PC-3 (cell line): ENCODE data around the gene ELMOD3. TPM values are rescaled to one million over a fixed set of nuclear protein-coding genes. Genes with fewer than 3 reads are reported as not detected.

Experiments
- ATAC-seq: fragments of 200-7000 bp; cut with Tn5 transposase; 2 replicates; pipeline ENCODE4 v1.9.1; 2020; ENCODE audit warnings: mild to moderate bottlenecking, moderate library complexity
- BruUV-seq: library from RNA; stranded (reverse); fragments of 400-500 nt; replicated peaks from 2 replicates; lab custom pipeline; 2021; lab: Mats Ljungman, UMichigan
- CTCF ChIA-PET: fragments of 300-600 bp; sonication (Branson Sonifier 250); formaldehyde crosslinking; loops from one replicate; lab custom pipeline; 2022; ENCODE audit warnings: antibody characterized with exemption; lab: Charles Lee
- POLR2A ChIA-PET: fragments of 300-600 bp; sonication (Branson Sonifier 250); formaldehyde crosslinking; loops from one replicate; lab custom pipeline; 2022; ENCODE audit warnings: antibody characterized with exemption; ENCODE audit not compliant: unreplicated experiment; lab: Charles Lee
- DNase-seq: peaks from one replicate; pipeline ENCODE4 v3.0.0-alpha.2; 2015
- H2AFZ ChIP-seq: fragments of 300-600 bp; sonication (generic); 2 replicates; pipeline ENCODE4 v1.6.0; 2016; ENCODE audit warnings: antibody characterized with exemption, low read length
- H3F3A ChIP-seq: fragments of 300-600 bp; sonication (generic); one replicate; pipeline ENCODE4 v1.6.0; 2017; ENCODE audit warnings: antibody characterized with exemption, low read length, control low read depth, mild to moderate bottlenecking; ENCODE audit not compliant: unreplicated experiment
- H3K27ac ChIP-seq: fragments of 300-600 bp; sonication (generic); 2 replicates; pipeline ENCODE4 v1.5.1; 2016; ENCODE audit warnings: mild to moderate bottlenecking, low read length
- H3K27me3 ChIP-seq: fragments of 300-600 bp; sonication (generic); 2 replicates; pipeline ENCODE4 v1.6.1; 2016; ENCODE audit warnings: low read length, mixed read lengths
- H3K36me3 ChIP-seq: fragments of 300-600 bp; sonication (generic); 2 replicates; pipeline ENCODE4 v1.6.1; 2016; ENCODE audit warnings: low read depth, mixed run types, low read length, mixed read lengths
- H3K4me1 ChIP-seq: fragments of 300-600 bp; sonication (generic); 2 replicates; pipeline ENCODE4 v1.5.1; 2016; ENCODE audit warnings: low read length; ENCODE audit not compliant: insufficient read depth
- H3K4me2 ChIP-seq: fragments of 300-600 bp; sonication (generic); 2 replicates; pipeline ENCODE4 v1.6.0; 2016; ENCODE audit warnings: low read length
- H3K4me3 ChIP-seq: fragments of 300-600 bp; sonication (generic); 2 replicates; pipeline ENCODE4 v1.5.1; 2016; ENCODE audit warnings: mild to moderate bottlenecking, low read length, mixed read lengths
- H3K79me2 ChIP-seq: fragments of 300-600 bp; sonication (generic); 2 replicates; pipeline ENCODE4 v1.6.1; 2017; ENCODE audit warnings: low read length, mixed read lengths
- H3K9ac ChIP-seq: fragments of 300-600 bp; sonication (generic); 2 replicates; pipeline ENCODE4 v1.6.0; 2016; ENCODE audit warnings: mild to moderate bottlenecking, low read length
- H3K9me2 ChIP-seq: fragments of 300-600 bp; sonication (generic); replicated peaks from 2 replicates; pipeline ENCODE4 v1.6.1; 2016; ENCODE audit warnings: mixed run types, low read length, mixed read lengths
- H3K9me3 ChIP-seq: fragments of 300-600 bp; sonication (generic); 2 replicates; pipeline ENCODE4 v1.6.1; 2016; ENCODE audit warnings: low read length, mixed read lengths
- H4K20me1 ChIP-seq: fragments of 300-600 bp; sonication (generic); 2 replicates; pipeline ENCODE4 v1.6.1; 2016; ENCODE audit warnings: low read length, mixed read lengths
- CTCF ChIP-seq: fragments of 300-600 bp; sonication (generic); conservative IDR thresholded peaks from 2 replicates; pipeline ENCODE4 v1.5.1; 2017; ENCODE audit warnings: antibody characterized with exemption, low read depth, mild to moderate bottlenecking, low read length
- EZH2 ChIP-seq: fragments of 300-600 bp; sonication (generic); IDR thresholded peaks from one replicate; pipeline ENCODE4 v1.6.1; 2017; ENCODE audit warnings: antibody characterized with exemption, mild to moderate bottlenecking, low read length; ENCODE audit not compliant: unreplicated experiment
- EZH2phosphoT487 ChIP-seq: fragments of 300-600 bp; sonication (generic); IDR thresholded peaks from 2 replicates; pipeline ENCODE4 v1.6.1; 2018; ENCODE audit warnings: mild to moderate bottlenecking, antibody characterized with exemption, low read length, borderline replicate concordance
- intact Hi-C: fragments of 100-400 bp; cut with micrococcal nuclease; formaldehyde crosslinking; loops from 2 replicates; pipeline ENCODE4 v1.9.0; 2023
- total RNA-seq: library from RNA; depleted of rRNA; stranded (reverse); fragments of >200 nt; gene quantifications from 2 replicates; pipeline ENCODE4 v1.2.3, GENCODE V29; 2014; rRNA removed

The ELMOD3 gene
- total RNA-seq, 1 experiment from 2014 or later = 19.0 TPM

- no peak overlapping the region for H3K27ac ChIP-seq
- TF ChIP-seq CTCF (no peak), EZH2 (no peak), EZH2phosphoT487 (no peak)
- POLR2A ChIA-PET = no interaction called here
These were observed 85.4 kb downstream of the ELMOD3 start for GRCh38 chr2:85439986-85440385.

GRCh38 chr2:85440729-85441128 lies 86.2 kb downstream of the ELMOD3 start:
- intact Hi-C loops = no loop called here
- no peak for TF ChIP-seq EZH2
- no peak for TF ChIP-seq EZH2phosphoT487
- TF ChIP-seq CTCF = no peak
- H3K4me3 ChIP-seq = no peak overlapping the region
- no peak overlapping the region for H3K4me2 ChIP-seq
- no peaks in the 10 kb centered on the region for H3K36me3 ChIP-seq
- H3F3A ChIP-seq = peaks cover 4% of the 10 kb centered on the region
- ATAC-seq (no peak), DNase-seq (no peak)
- ChIA-PET CTCF (no interaction called here), POLR2A (no interaction called here)
- no TSS peak for BruUV-seq
- H3K27me3 ChIP-seq = no peaks in the 10 kb centered on the region
- no peaks in the 10 kb centered on the region for H3K9me3 ChIP-seq
- no peaks in the 10 kb centered on the region for H3K79me2 ChIP-seq
- H3K9ac ChIP-seq = no peak overlapping the region
- H3K9me2 ChIP-seq = no peaks in the 10 kb centered on the region
- H4K20me1 ChIP-seq = no peaks in the 10 kb centered on the region
- H3K27ac ChIP-seq = no peak overlapping the region
- H2AFZ ChIP-seq = no peak overlapping the region
- peaks cover 17% of the 10 kb centered on the region; the same call in 1 of the 2 replicates for H3K4me1 ChIP-seq

More at GRCh38 chr2:85439986-85440385, 85.4 kb downstream of the ELMOD3 start:
- H3K4me3 ChIP-seq = no peak overlapping the region
- CTCF ChIA-PET = no interaction called here
- H3F3A ChIP-seq = peaks cover 4% of the 10 kb centered on the region
- ATAC-seq (no peak), DNase-seq (no peak)
- H3K9ac ChIP-seq = no peak overlapping the region
- H3K36me3 ChIP-seq = no peaks in the 10 kb centered on the region
- intact Hi-C loops = loop anchor here (5.0 kb wide), 1 partner anchor 57 kb away; no protein-coding TSS in a partner anchor
- no peaks in the 10 kb centered on the region for H3K9me2 ChIP-seq
- H2AFZ ChIP-seq = no peak overlapping the region
- H3K79me2 ChIP-seq = no peaks in the 10 kb centered on the region
- H3K4me1 ChIP-seq = peaks cover 17% of the 10 kb centered on the region; the same call in 1 of the 2 replicates
- no peaks in the 10 kb centered on the region for H3K9me3 ChIP-seq
- no TSS peak for BruUV-seq
- no peaks in the 10 kb centered on the region for H4K20me1 ChIP-seq
- no peaks in the 10 kb centered on the region for H3K27me3 ChIP-seq
- no peak overlapping the region for H3K4me2 ChIP-seq

Other genes starting within 250 kb of the ELMOD3 start
- 1.8 and 2.8 TPM in 2 replicates for gene TCF7L1, start 221.4 kb upstream of the ELMOD3 start, total RNA-seq
- gene TGOLN2, start 26.8 kb upstream of the ELMOD3 start, total RNA-seq = 48.9 and 67.3 TPM in 2 replicates
- 39.1 and 50.8 TPM in 2 replicates for gene RETSAT, start 241 bp upstream of the ELMOD3 start, total RNA-seq
- gene CAPG, start 55.6 kb downstream of the ELMOD3 start, total RNA-seq = 221 and 260 TPM in 2 replicates
- gene SH2D6, start 63.9 kb downstream of the ELMOD3 start, total RNA-seq = 0.12 TPM in 1 of 2 replicates, not detected in the other
- gene MAT2A, start 184.4 kb downstream of the ELMOD3 start, total RNA-seq = 304 and 309 TPM in 2 replicates
- gene GGCX, start 206.7 kb downstream of the ELMOD3 start, total RNA-seq = 34.8 and 46.7 TPM in 2 replicates
- gene VAMP8, start 222.8 kb downstream of the ELMOD3 start, total RNA-seq = 141 and 142 TPM in 2 replicates
- gene VAMP5, start 229.7 kb downstream of the ELMOD3 start, total RNA-seq = 0.40 TPM in 1 of 2 replicates, not detected in the other
- 170 and 225 TPM in 2 replicates for gene RNF181, start 241.0 kb downstream of the ELMOD3 start, total RNA-seq
- gene TMEM150A, start 247.9 kb downstream of the ELMOD3 start, total RNA-seq = 3.9 and 4.9 TPM in 2 replicates